Left kidney (tissue), 2 donors: ENCODE data around the gene GCLC. TPM values are rescaled to one million over a fixed set of nuclear protein-coding genes. Genes with fewer than 3 reads are reported as not detected.

ENCODE experiments used
- DNase-seq: peaks from one replicate; pipeline ENCODE4 v3.0.0-alpha.2; 2013
- polyA plus RNA-seq: library from polyadenylated mRNA; unstranded; fragments of 120-200 nt; gene quantifications from one replicate; pipeline ENCODE4 v1.2.1, GENCODE V29; 2013; ENCODE audit not compliant: insufficient read length

The GCLC gene
- polyA plus RNA-seq, 1 donor: 29.5 TPM

DNA sequence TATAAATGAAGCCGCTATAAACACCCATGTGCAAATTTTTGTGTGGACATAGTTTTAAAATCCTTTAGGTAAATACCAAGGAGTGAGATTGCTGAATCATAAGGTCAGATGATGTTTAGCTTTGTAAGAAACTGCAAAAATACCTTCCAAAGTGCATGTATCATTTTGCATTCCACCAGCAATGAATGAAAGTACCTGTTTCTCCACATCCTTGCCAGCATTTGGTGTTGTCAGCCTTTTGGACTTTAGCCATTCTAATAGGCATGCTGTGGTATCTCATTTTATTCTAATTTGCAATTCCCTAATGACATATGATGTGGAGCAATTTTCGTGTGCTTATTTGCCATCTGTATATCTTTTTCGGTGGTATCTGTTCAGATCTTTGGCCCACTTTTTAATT is 93.7 kb downstream of the GCLC start:
- DNase-seq: no peak

DNA sequence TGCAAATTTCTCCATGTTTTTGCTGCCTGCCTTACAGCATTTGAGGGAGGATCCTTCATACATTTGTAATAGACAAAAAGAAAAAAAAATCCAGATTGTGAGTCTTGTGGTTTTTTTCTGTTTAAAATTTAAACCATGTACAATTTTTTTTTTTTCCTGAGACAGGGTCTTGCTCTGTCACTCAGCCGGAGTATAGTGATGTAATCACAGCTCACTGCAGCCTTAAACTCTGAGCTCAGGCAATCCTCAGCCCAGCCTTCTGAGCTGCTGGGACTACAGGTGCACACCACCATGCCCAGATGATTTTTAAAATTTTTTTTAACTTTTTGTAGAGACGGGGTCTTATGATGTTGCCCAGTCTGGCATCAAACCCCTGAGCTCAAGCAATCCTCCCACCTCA is 97.0 kb downstream of the GCLC start:
- DNase-seq: no peak

Other genes with a start within 250 kb of the GCLC start
- 84.0 TPM for gene ELOVL5, start 196.2 kb downstream of the GCLC start, polyA plus RNA-seq
- 5.0 TPM for gene KLHL31, start 120.7 kb upstream of the GCLC start, polyA plus RNA-seq
- 32.2 TPM for gene LRRC1, start 249.9 kb upstream of the GCLC start, polyA plus RNA-seq